ENCODE data around the gene SUSD2. TPM values are rescaled to one million over a fixed set of nuclear protein-coding genes. Genes with fewer than 3 reads are reported as not detected.
"Not testable (repeated sequence)": the region's sequence is repeated elsewhere in the genome, so short reads cannot be mapped to it uniquely, and the experiment has no call there.

The SUSD2 gene
- total RNA-seq, 1 donor from 2014 or later, result under 0.01 TPM

- H3K27me3 ChIP-seq (ENCODE audit: control insufficient read depth, insufficient read depth, low read length), result no peaks in the 10 kb centered on the region
- H3K4me3 ChIP-seq (ENCODE audit: low read depth, low read length), result no peak overlapping the region
- FAIRE-seq (no peak), DNase-seq (ENCODE audit: low read depth) (no peak)
- H3K36me3 ChIP-seq (ENCODE audit: control insufficient read depth, insufficient read depth, low read length), result peaks cover 12% of the 10 kb centered on the region
- no peak for TF ChIP-seq CTCF (IDR thresholded peaks at IDR 0.05; ENCODE audit: insufficient read depth, low read length, severe bottlenecking)
These were observed 3.3 kb upstream of the SUSD2 start for GRCh38 chr22:24178021-24178431.

GRCh38 chr22:24178502-24179440, 2.5 kb upstream of the SUSD2 start:
- FAIRE-seq (no peak), DNase-seq (ENCODE audit: low read depth) (no peak)
- Histone ChIP-seq H3K36me3 (ENCODE audit: control insufficient read depth, insufficient read depth, low read length) (peaks cover 9% of the 10 kb centered on the region), H3K4me3 (ENCODE audit: low read depth, low read length) (no peak overlapping the region), H3K27me3 (ENCODE audit: control insufficient read depth, insufficient read depth, low read length) (no peaks in the 10 kb centered on the region)
- TF ChIP-seq CTCF (IDR thresholded peaks at IDR 0.05; ENCODE audit: insufficient read depth, low read length, severe bottlenecking), result peak; percentile 37

GRCh38 chr22:24179478-24180210, 1.6 kb upstream of the SUSD2 start:
- FAIRE-seq, result no peak
- DNase-seq (ENCODE audit: low read depth), result no peak
- no peak for TF ChIP-seq CTCF (IDR thresholded peaks at IDR 0.05; ENCODE audit: insufficient read depth, low read length, severe bottlenecking)
- H3K27me3 ChIP-seq (ENCODE audit: control insufficient read depth, insufficient read depth, low read length), result no peaks in the 10 kb centered on the region
- peaks cover 7% of the 10 kb centered on the region for H3K36me3 ChIP-seq (ENCODE audit: control insufficient read depth, insufficient read depth, low read length)
- H3K4me3 ChIP-seq (ENCODE audit: low read depth, low read length), result no peak overlapping the region

GRCh38 chr22:24180316-24181087, 785 bp upstream of the SUSD2 start:
- H3K4me3 ChIP-seq (ENCODE audit: low read depth, low read length), result no peak overlapping the region
- no peak for FAIRE-seq
- no peak for DNase-seq (ENCODE audit: low read depth)
- no peak for TF ChIP-seq CTCF (IDR thresholded peaks at IDR 0.05; ENCODE audit: insufficient read depth, low read length, severe bottlenecking)
- H3K36me3 ChIP-seq (ENCODE audit: control insufficient read depth, insufficient read depth, low read length), result peaks cover 7% of the 10 kb centered on the region
- no peaks in the 10 kb centered on the region for H3K27me3 ChIP-seq (ENCODE audit: control insufficient read depth, insufficient read depth, low read length)

GRCh38 chr22:24181996-24182899, 961 bp downstream of the SUSD2 start:
- TF ChIP-seq CTCF (IDR thresholded peaks at IDR 0.05; ENCODE audit: insufficient read depth, low read length, severe bottlenecking), result no peak
- no peak overlapping the region for H3K4me3 ChIP-seq (ENCODE audit: low read depth, low read length)
- FAIRE-seq, result no peak

GRCh38 chr22:24182900-24183246, 1.6 kb downstream of the SUSD2 start:
- not testable (repeated sequence) for H3K36me3 ChIP-seq (ENCODE audit: control insufficient read depth, insufficient read depth, low read length); DNase-seq (ENCODE audit: low read depth); FAIRE-seq; H3K27me3 ChIP-seq (ENCODE audit: control insufficient read depth, insufficient read depth, low read length); H3K4me3 ChIP-seq (ENCODE audit: low read depth, low read length)

More at GRCh38 chr22:24181996-24182899, 961 bp downstream of the SUSD2 start:
- Histone ChIP-seq H3K36me3 (ENCODE audit: control insufficient read depth, insufficient read depth, low read length) (peaks cover 3% of the 10 kb centered on the region), H3K27me3 (ENCODE audit: control insufficient read depth, insufficient read depth, low read length) (no peaks in the 10 kb centered on the region)
- DNase-seq (ENCODE audit: low read depth), result no peak

Measured in bronchial epithelial cell (primary cell).